ENCODE data around the gene ZBTB5.
"Not testable (repeated sequence)": the region's sequence is repeated elsewhere in the genome, so short reads cannot be mapped to it uniquely, and the experiment has no call there.

The ZBTB5 gene

DNA sequence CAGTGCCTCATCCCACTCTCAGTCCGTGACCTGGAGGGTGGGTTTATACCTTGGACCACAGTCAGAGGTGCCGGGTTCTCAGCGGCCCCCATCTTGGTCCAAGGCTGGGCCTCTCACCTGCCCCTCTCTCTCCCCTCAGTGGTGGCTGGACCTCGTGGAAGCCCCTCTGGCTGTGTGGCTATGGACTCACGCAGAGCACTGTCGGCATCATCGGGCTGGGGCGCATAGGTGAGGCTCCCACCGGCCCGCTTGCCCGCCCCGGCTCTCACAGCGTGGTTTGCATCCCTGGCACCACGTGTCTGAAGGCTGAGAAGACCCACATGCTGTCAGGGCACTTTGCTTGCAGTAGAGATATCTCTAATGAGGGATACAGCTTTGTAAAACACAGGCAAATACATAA, 36.9 kb downstream of the ZBTB5 start:
- no peak for TF ChIP-seq ZNF384 (IDR thresholded peaks at IDR 0.05)
- no peak for TF ChIP-seq HDGF (IDR thresholded peaks at IDR 0.05; ENCODE audit: borderline replicate concordance)
- TF ChIP-seq SUZ12 (IDR thresholded peaks at IDR 0.05), result no peak
- TF ChIP-seq LEF1 (IDR thresholded peaks at IDR 0.05; ENCODE audit: borderline replicate concordance), result no peak
- no peak for TF ChIP-seq ARNT (IDR thresholded peaks at IDR 0.05)
- TF ChIP-seq FOXM1 (IDR thresholded peaks at IDR 0.05; ENCODE audit: borderline replicate concordance), result no peak
- no peak for TF ChIP-seq ELF4 (IDR thresholded peaks at IDR 0.05)
- no peak for TF ChIP-seq L3MBTL2 (conservative IDR thresholded peaks at IDR 0.05)
- no peak for TF ChIP-seq CTBP1 (IDR thresholded peaks at IDR 0.05; ENCODE audit: borderline replicate concordance)
- TF ChIP-seq, protein P1, sequence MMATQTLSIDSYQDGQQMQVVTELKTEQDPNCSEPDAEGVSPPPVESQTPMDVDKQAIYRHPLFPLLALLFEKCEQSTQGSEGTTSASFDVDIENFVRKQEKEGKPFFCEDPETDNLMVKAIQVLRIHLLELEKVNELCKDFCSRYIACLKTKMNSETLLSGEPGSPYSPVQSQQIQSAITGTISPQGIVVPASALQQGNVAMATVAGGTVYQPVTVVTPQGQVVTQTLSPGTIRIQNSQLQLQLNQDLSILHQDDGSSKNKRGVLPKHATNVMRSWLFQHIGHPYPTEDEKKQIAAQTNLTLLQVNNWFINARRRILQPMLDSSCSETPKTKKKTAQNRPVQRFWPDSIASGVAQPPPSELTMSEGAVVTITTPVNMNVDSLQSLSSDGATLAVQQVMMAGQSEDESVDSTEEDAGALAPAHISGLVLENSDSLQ (IDR thresholded peaks at IDR 0.05), result no peak
- no peak for TF ChIP-seq FOXA1 (IDR thresholded peaks at IDR 0.05)
- no peak for TF ChIP-seq SP1 (IDR thresholded peaks at IDR 0.05)
- TF ChIP-seq NFRKB (IDR thresholded peaks at IDR 0.05), result no peak
- no peak for TF ChIP-seq TARDBP (IDR thresholded peaks at IDR 0.05)
- POLR2A ChIA-PET, result no interaction called here
- CTCF ChIA-PET, result no interaction called here
- DNase-seq (ENCODE audit: extremely low spot score), result no peak

DNA sequence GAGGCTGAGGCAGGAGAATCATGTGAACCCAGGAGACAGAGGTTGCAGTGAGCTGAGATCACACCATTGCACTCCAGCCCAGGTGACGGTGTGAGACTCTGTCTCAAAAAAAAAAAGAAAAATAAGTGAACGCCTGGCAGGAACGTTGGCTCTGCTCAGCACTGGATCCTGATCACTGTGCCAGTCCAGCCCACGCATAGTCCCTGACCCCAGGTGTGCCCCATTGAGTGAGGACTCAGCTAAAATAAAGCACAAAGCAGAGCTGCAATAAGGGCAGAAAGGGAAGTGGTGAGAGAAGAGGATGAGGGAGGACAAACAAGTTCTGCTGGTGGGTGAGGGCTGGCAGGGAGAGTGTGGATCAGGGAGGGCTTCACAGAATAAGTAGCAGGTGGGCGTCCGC, 38.4 kb downstream of the ZBTB5 start:
- no peak for DNase-seq (ENCODE audit: extremely low spot score)
- no peak for TF ChIP-seq NFRKB (IDR thresholded peaks at IDR 0.05)
- no peak for TF ChIP-seq ELF4 (IDR thresholded peaks at IDR 0.05)
- TF ChIP-seq HDGF (IDR thresholded peaks at IDR 0.05; ENCODE audit: borderline replicate concordance), result no peak
- no peak for TF ChIP-seq ARNT (IDR thresholded peaks at IDR 0.05)
- no peak for TF ChIP-seq CTBP1 (IDR thresholded peaks at IDR 0.05; ENCODE audit: borderline replicate concordance)
- no peak for TF ChIP-seq ZNF384 (IDR thresholded peaks at IDR 0.05)
- TF ChIP-seq TARDBP (IDR thresholded peaks at IDR 0.05), result no peak
- TF ChIP-seq FOXK2 (IDR thresholded peaks at IDR 0.05), result no peak
- TF ChIP-seq LEF1 (IDR thresholded peaks at IDR 0.05; ENCODE audit: borderline replicate concordance), result no peak
- ChIA-PET POLR2A (no interaction called here), CTCF (no interaction called here)

DNA sequence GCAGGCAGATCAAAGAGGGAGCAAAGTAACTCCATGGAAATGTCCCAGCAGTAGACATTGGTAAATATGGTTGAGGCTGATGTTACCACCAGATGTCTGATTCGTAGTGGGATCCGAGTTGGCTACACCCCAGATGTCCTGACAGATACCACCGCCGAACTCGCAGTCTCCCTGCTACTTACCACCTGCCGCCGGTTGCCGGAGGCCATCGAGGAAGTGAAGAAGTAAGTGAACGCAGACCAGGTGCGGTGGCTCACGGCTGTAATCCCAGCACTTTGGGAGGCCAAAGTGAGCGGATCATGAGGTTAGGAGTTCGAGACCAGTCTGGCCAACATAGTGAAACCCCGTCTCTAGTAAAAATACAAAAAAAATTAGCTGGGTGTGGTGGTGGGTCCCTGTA, 38.8 kb downstream of the ZBTB5 start:
- POLR2A ChIA-PET; DNase-seq (ENCODE audit: extremely low spot score); CTCF ChIA-PET: not testable (repeated sequence)

DNA sequence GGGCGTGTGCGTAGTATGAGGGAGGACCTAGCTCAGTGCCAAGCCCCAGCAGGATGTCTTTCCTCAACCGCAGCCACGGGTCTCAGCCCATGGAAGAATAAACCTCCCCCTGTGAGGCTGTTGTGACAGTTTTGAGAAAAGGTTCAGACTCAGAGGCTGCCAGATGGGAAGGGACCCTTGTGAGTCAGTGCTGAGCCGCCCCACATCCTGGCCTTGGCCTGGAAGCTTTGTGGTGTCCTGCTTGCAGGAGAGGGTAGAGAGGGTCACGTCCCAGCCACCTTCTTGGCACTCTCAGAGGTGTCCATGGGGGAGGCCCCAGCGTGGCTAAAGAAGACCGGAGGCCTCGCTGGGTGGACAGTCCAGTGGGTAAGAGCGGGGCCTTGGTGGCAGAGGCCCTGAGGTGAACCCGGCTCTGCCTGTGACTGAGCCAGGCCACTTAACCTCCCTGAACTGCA, 39.9 kb downstream of the ZBTB5 start:
- DNase-seq (ENCODE audit: extremely low spot score), result no peak
- no peak for TF ChIP-seq ARNT (IDR thresholded peaks at IDR 0.05)
- TF ChIP-seq FOXK2 (IDR thresholded peaks at IDR 0.05), result no peak
- no peak for TF ChIP-seq CTBP1 (IDR thresholded peaks at IDR 0.05; ENCODE audit: borderline replicate concordance)
- TF ChIP-seq L3MBTL2 (conservative IDR thresholded peaks at IDR 0.05), result no peak
- TF ChIP-seq FOXA1 (IDR thresholded peaks at IDR 0.05), result no peak
- no peak for TF ChIP-seq SUZ12 (IDR thresholded peaks at IDR 0.05)
- TF ChIP-seq ELF4 (IDR thresholded peaks at IDR 0.05), result no peak
- TF ChIP-seq FOXM1 (IDR thresholded peaks at IDR 0.05; ENCODE audit: borderline replicate concordance), result no peak
- POLR2A ChIA-PET, result no interaction called here
- CTCF ChIA-PET, result interaction anchor here (1.2 kb wide), 1 partner anchor 10 kb away, joined by 5 read pairs; no protein-coding TSS in a partner anchor

DNA sequence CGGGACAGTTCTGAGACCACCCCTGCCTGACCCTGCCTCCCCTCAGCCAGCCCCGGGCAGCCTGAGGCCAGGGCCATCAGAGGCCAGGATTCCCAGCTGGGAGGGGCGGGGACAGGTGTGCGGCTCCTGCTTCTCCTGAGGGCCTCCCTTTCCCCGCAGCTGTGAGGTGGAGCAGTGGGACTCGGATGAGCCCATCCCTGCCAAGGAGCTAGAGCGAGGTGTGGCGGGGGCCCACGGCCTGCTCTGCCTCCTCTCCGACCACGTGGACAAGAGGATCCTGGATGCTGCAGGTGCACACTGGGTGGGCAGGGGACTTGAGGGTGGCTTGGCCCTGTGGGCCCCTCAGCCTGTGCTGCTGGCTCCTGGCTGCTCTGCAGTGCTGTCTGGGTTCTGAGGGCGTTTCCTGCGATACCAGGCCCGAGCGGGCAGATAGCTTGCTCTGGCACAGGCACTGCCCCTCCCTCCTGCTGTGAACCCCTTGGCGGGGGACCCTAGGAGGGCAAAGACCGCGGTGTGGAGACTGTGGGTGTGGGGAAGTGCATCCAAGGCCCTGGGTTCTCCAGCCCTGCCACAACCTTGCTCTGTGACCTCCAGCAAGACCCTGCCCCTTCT, 40.5 kb downstream of the ZBTB5 start:
- CTCF ChIA-PET, result interaction anchor here (1.2 kb wide), 1 partner anchor 9 kb away, joined by 5 read pairs; no protein-coding TSS in a partner anchor
- no peak for DNase-seq (ENCODE audit: extremely low spot score)
- POLR2A ChIA-PET, result no interaction called here
- TF ChIP-seq ARNT (IDR thresholded peaks at IDR 0.05) (no peak), ELF4 (IDR thresholded peaks at IDR 0.05) (no peak), L3MBTL2 (conservative IDR thresholded peaks at IDR 0.05) (no peak), CTBP1 (IDR thresholded peaks at IDR 0.05; ENCODE audit: borderline replicate concordance) (no peak), FOXK2 (IDR thresholded peaks at IDR 0.05) (no peak), HDGF (IDR thresholded peaks at IDR 0.05; ENCODE audit: borderline replicate concordance) (no peak), LEF1 (IDR thresholded peaks at IDR 0.05; ENCODE audit: borderline replicate concordance) (no peak), ZNF384 (IDR thresholded peaks at IDR 0.05) (no peak), FOXM1 (IDR thresholded peaks at IDR 0.05; ENCODE audit: borderline replicate concordance) (no peak)
- TF ChIP-seq, protein P1 (IDR thresholded peaks at IDR 0.05), result no peak

DNA sequence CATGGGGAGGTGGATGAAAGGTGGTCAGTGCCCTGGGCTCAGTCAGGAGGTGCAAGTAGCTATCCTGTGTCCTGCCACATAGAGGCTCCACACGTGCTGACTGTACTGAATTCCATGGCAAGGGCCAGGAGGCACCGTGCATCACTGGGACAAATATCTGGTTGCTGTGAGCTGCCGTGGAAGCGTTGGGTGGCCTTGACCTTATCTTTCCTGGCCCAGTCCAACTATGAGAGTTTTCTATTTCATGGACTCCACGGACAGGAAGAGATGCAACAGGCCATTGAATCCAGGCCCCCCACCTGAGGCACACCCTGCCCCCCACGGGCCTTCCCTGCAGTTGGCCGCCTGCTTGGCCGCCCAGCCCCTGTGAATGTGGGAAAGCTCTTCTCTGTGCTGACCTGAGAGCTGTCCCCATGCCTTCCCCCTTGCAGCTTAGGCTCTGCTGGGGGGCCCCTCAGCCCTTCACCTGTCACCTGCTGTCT, 41.0 kb downstream of the ZBTB5 start:
- POLR2A ChIA-PET, result no interaction called here
- TF ChIP-seq LEF1 (IDR thresholded peaks at IDR 0.05; ENCODE audit: borderline replicate concordance) (no peak), FOXM1 (IDR thresholded peaks at IDR 0.05; ENCODE audit: borderline replicate concordance) (no peak), HDGF (IDR thresholded peaks at IDR 0.05; ENCODE audit: borderline replicate concordance) (no peak), SUZ12 (IDR thresholded peaks at IDR 0.05) (no peak)
- CTCF ChIA-PET, result interaction anchor here (1.2 kb wide), 1 partner anchor 9 kb away, joined by 5 read pairs; no protein-coding TSS in a partner anchor
- no peak for DNase-seq (ENCODE audit: extremely low spot score)

DNA sequence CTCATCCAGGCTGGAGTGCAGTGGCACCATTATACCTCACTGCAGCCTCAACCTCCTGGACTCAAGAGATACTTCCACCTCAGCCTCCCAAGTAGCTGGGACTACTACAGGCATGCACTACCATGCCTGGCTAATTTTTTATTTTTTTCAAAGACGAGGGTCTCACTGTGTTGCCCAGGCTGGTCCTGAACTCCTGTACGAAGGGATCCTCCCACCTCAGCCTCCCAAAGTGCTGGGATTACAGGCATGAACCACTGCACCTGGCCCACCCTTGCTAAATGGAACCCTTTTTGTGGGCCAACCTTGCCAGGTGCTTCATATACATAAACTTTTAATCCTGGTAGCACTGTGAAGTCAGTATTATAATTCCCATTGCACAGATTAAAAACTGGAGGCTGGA, 41.7 kb downstream of the ZBTB5 start:
- TF ChIP-seq FOXM1 (IDR thresholded peaks at IDR 0.05; ENCODE audit: borderline replicate concordance) (no peak), TARDBP (IDR thresholded peaks at IDR 0.05) (no peak), SUZ12 (IDR thresholded peaks at IDR 0.05) (no peak), FOXK2 (IDR thresholded peaks at IDR 0.05) (no peak), SP1 (IDR thresholded peaks at IDR 0.05) (no peak), BHLHE40 (IDR thresholded peaks at IDR 0.05; ENCODE audit: borderline replicate concordance) (no peak), ARNT (IDR thresholded peaks at IDR 0.05) (no peak), FOXA1 (IDR thresholded peaks at IDR 0.05) (no peak), L3MBTL2 (conservative IDR thresholded peaks at IDR 0.05) (no peak)
- DNase-seq (ENCODE audit: extremely low spot score), result no peak
- POLR2A ChIA-PET, result no interaction called here
- CTCF ChIA-PET, result no interaction called here
